H9 (cell line): ENCODE data around the gene AMBRA1. TPM values are rescaled to one million over a fixed set of nuclear protein-coding genes. Genes with fewer than 3 reads are reported as not detected.

Experiments
- DNase-seq: peaks from one replicate; pipeline ENCODE4 v3.0.0-alpha.2; 2017
- H2AFZ ChIP-seq: one replicate; pipeline ENCODE4 v1.6.1; 2013; ENCODE audit warnings: mild to moderate bottlenecking, low read length, control low read depth, moderate library complexity
- H2AK5ac ChIP-seq: 2 replicates; pipeline ENCODE4 v1.6.1; 2013; ENCODE audit warnings: low read length, control low read depth, mixed read lengths; ENCODE audit not compliant: insufficient read length
- H2BK120ac ChIP-seq: one replicate; pipeline ENCODE4 v1.6.1; 2013; ENCODE audit warnings: low read depth, mild to moderate bottlenecking, low read length, control low read depth, inconsistent platforms; ENCODE audit not compliant: poor library complexity, severe bottlenecking
- H2BK12ac ChIP-seq: 2 replicates; pipeline ENCODE4 v1.6.1; 2013; ENCODE audit warnings: low read length, control low read depth, mixed read lengths, low read depth; ENCODE audit not compliant: insufficient read length
- H2BK15ac ChIP-seq: 2 replicates; pipeline ENCODE4 v1.6.1; 2013; ENCODE audit warnings: low read depth, low read length, control low read depth
- H2BK20ac ChIP-seq: one replicate; pipeline ENCODE4 v1.6.1; 2013; ENCODE audit warnings: low read depth, mild to moderate bottlenecking, low read length, control low read depth, inconsistent platforms; ENCODE audit not compliant: poor library complexity, severe bottlenecking
- H2BK5ac ChIP-seq: 2 replicates; pipeline ENCODE4 v1.6.1; 2013; ENCODE audit warnings: low read length, control low read depth, mixed read lengths; ENCODE audit not compliant: insufficient read length
- H3K14ac ChIP-seq: 2 replicates; pipeline ENCODE4 v1.6.1; 2013; ENCODE audit warnings: low read length, control low read depth; ENCODE audit not compliant: insufficient read depth
- H3K18ac ChIP-seq: 2 replicates; pipeline ENCODE4 v1.6.1; 2013; ENCODE audit warnings: low read depth, mild to moderate bottlenecking, mixed read lengths, low read length, control low read depth; ENCODE audit not compliant: insufficient read length
- H3K23ac ChIP-seq: 2 replicates; pipeline ENCODE4 v1.6.1; 2013; ENCODE audit warnings: low read length, control low read depth, mixed read lengths, low read depth; ENCODE audit not compliant: insufficient read length
- H3K23me2 ChIP-seq: 2 replicates; pipeline ENCODE4 v1.6.1; 2013; ENCODE audit warnings: low read depth, mild to moderate bottlenecking, mixed read lengths, low read length, control low read depth; ENCODE audit not compliant: insufficient read length, poor library complexity, severe bottlenecking
- H3K27ac ChIP-seq: 2 replicates; pipeline ENCODE4 v1.5.1; 2013; ENCODE audit warnings: low read length, control low read depth, mixed read lengths, low read depth; ENCODE audit not compliant: insufficient read length
- H3K27me3 ChIP-seq: 2 replicates; pipeline ENCODE4 v1.6.1; 2013; ENCODE audit warnings: low read length, control low read depth, inconsistent platforms; ENCODE audit not compliant: insufficient read depth
- H3K4ac ChIP-seq: 2 replicates; pipeline ENCODE4 v1.6.1; 2013; ENCODE audit warnings: low read depth, mild to moderate bottlenecking, control low read depth, inconsistent platforms, low read length, moderate library complexity
- H3K4me1 ChIP-seq: 2 replicates; pipeline ENCODE4 v1.6.1; 2013; ENCODE audit warnings: low read length, control low read depth, inconsistent platforms; ENCODE audit not compliant: insufficient read depth
- H3K4me2 ChIP-seq: 2 replicates; pipeline ENCODE4 v1.6.1; 2013; ENCODE audit warnings: low read length, control low read depth, mixed read lengths; ENCODE audit not compliant: insufficient read length, insufficient read depth
- H3K56ac ChIP-seq: 2 replicates; pipeline ENCODE4 v1.6.1; 2013; ENCODE audit warnings: low read depth, mild to moderate bottlenecking, mixed read lengths, low read length, control low read depth; ENCODE audit not compliant: insufficient read length
- H3K79me1 ChIP-seq: 2 replicates; pipeline ENCODE4 v1.6.1; 2013; ENCODE audit warnings: low read depth, mild to moderate bottlenecking, moderate library complexity, low read length, control low read depth, inconsistent platforms; ENCODE audit not compliant: insufficient read depth, poor library complexity, severe bottlenecking
- H3K79me2 ChIP-seq: 2 replicates; pipeline ENCODE4 v1.6.1; 2013; ENCODE audit warnings: low read length, control low read depth, inconsistent platforms; ENCODE audit not compliant: insufficient read depth
- H3K9ac ChIP-seq: 2 replicates; pipeline ENCODE4 v1.6.1; 2013; ENCODE audit warnings: low read length, control low read depth, mixed read lengths; ENCODE audit not compliant: insufficient read length; ENCODE audit errors: extremely low read depth
- H3K9me3 ChIP-seq: one replicate; pipeline ENCODE4 v1.6.1; 2013; ENCODE audit warnings: low read depth, low read length, inconsistent platforms; ENCODE audit not compliant: control insufficient read depth
- H3T11ph ChIP-seq: one replicate; pipeline ENCODE4 v1.6.1; 2013; ENCODE audit warnings: mild to moderate bottlenecking, low read length, control low read depth, inconsistent platforms
- H4K20me1 ChIP-seq: one replicate; pipeline ENCODE4 v1.6.1; 2013; ENCODE audit not compliant: control insufficient read depth, insufficient read length, insufficient read depth
- H4K5ac ChIP-seq: 2 replicates; pipeline ENCODE4 v1.6.1; 2013; ENCODE audit warnings: low read depth, mild to moderate bottlenecking, mixed read lengths, low read length, control low read depth; ENCODE audit not compliant: insufficient read length
- H4K8ac ChIP-seq: replicated peaks from 2 replicates; pipeline ENCODE4 v1.6.1; 2013; ENCODE audit warnings: low read length, control low read depth, mixed read lengths, low read depth; ENCODE audit not compliant: insufficient read length
- H4K91ac ChIP-seq: 2 replicates; pipeline ENCODE4 v1.6.1; 2013; ENCODE audit warnings: low read depth, mild to moderate bottlenecking, moderate library complexity, mixed read lengths, low read length, control low read depth; ENCODE audit not compliant: insufficient read length
- H3K27ac Mint-ChIP-seq, 3 experiments: 2 replicates in 2 of 3; 3 replicates in 1 of 3; pipeline ENCODE4 v1.8.0; 2020 to 2021; ENCODE audit warnings: mixed read lengths in 3 of 3, mild to moderate bottlenecking in 1 of 3, moderate library complexity in 1 of 3
- H3K27me3 Mint-ChIP-seq: 2 replicates; pipeline ENCODE4 v1.8.0; 2021; ENCODE audit warnings: low read depth, mild to moderate bottlenecking, moderate library complexity, mixed read lengths
- H3K36me3 Mint-ChIP-seq, 3 experiments: 2 replicates in 2 of 3; 3 replicates in 1 of 3; pipeline ENCODE4 v1.8.0; 2020 to 2021; ENCODE audit warnings: low read depth in 3 of 3, mixed read lengths in 3 of 3; ENCODE audit not compliant: insufficient read depth in 1 of 3
- H3K4me1 Mint-ChIP-seq, 2 experiments: 2 replicates each; pipeline ENCODE4 v1.8.0; 2020; ENCODE audit warnings: mixed read lengths in 2 of 2
- H3K4me3 Mint-ChIP-seq, 2 experiments: 2 replicates in 1 of 2; 3 replicates in 1 of 2; pipeline ENCODE4 v1.8.0; 2020 to 2021; ENCODE audit warnings: mild to moderate bottlenecking in 2 of 2, mixed read lengths in 2 of 2, moderate library complexity in 1 of 2
- H3K9me3 Mint-ChIP-seq, 2 experiments: 2 replicates in 1 of 2; 3 replicates in 1 of 2; pipeline ENCODE4 v1.8.0; 2020; ENCODE audit warnings: mild to moderate bottlenecking in 2 of 2, mixed read lengths in 2 of 2, moderate library complexity in 1 of 2
- CTCF ChIP-seq: fragments of 200-600 bp; sonication (generic); conservative IDR thresholded peaks from 3 replicates; pipeline ENCODE4 v1.8.0; 2021; ENCODE audit warnings: antibody characterized with exemption, mild to moderate bottlenecking
- WGBS: extraction: QIAGEN DNeasy Blood & Tissue Kit; methylation state at CpG from one replicate; pipeline ENCODE4 v1.1.7; 2013; ENCODE audit warnings: missing lambda C conversion rate, low lambda C conversion rate, mixed read lengths; ENCODE audit not compliant: insufficient read length; ENCODE audit errors: extremely low coverage; 5-methylcytosine and 5-hydroxymethylcytosine counted together
- total RNA-seq: library from RNA; stranded (reverse); gene quantifications from 2 replicates; pipeline ENCODE4 v1.2.1, GENCODE V29; 2021

Gene AMBRA1
- total RNA-seq, 1 experiment from 2014 or later = 37.5 TPM

GRCh38 chr11:46594374-46594700, 514 bp upstream of the AMBRA1 start:
- no peak overlapping the region for H3K4ac ChIP-seq
- H3K27me3 ChIP-seq = no peaks in the 10 kb centered on the region
- Mint-ChIP-seq H3K27ac (peak overlapping the region; percentile 88 to 99 (median 98); a peak in 6 of 7 replicates), H3K36me3 (no peaks in the 10 kb centered on the region; a peak in 1 of 7 replicates), H3K4me3 (peak overlapping the region; percentile 92 to 96), H3K9me3 (no peaks in the 10 kb centered on the region), H3K27me3 (no peaks in the 10 kb centered on the region), H3K4me1 (peaks cover 17 to 18% of the 10 kb centered on the region in 2 experiments)
- no peaks in the 10 kb centered on the region for H4K20me1 ChIP-seq
- H2BK15ac ChIP-seq = no peak overlapping the region
- H2BK120ac ChIP-seq = no peak overlapping the region
- no peak overlapping the region for H2BK5ac ChIP-seq
- no peak overlapping the region for H2AFZ ChIP-seq
- no peak overlapping the region for H3K14ac ChIP-seq
- DNase-seq = no peak
- H3K79me2 ChIP-seq = peaks cover 13% of the 10 kb centered on the region; the same call in 1 of the 2 replicates
- peaks cover 5% of the 10 kb centered on the region for H3K23me2 ChIP-seq
- no peak for TF ChIP-seq CTCF
- no peak overlapping the region for H3K56ac ChIP-seq
- no peak overlapping the region for H3T11ph ChIP-seq
- no peak overlapping the region for H3K23ac ChIP-seq
- no peaks in the 10 kb centered on the region for H3K4me1 ChIP-seq
- H2BK20ac ChIP-seq = no peak overlapping the region
- H4K91ac ChIP-seq = no peak overlapping the region
- no peak overlapping the region for H3K27ac ChIP-seq
- no peak overlapping the region for H2AK5ac ChIP-seq
- no peaks in the 10 kb centered on the region for H3K9me3 ChIP-seq
- peaks cover 2% of the 10 kb centered on the region for H3K79me1 ChIP-seq
- H3K18ac ChIP-seq = no peak overlapping the region
- H3K4me2 ChIP-seq = peak overlapping the region; percentile 93
- no peak overlapping the region for H3K9ac ChIP-seq
- no peak overlapping the region for H2BK12ac ChIP-seq
- no peak overlapping the region for H4K8ac ChIP-seq
- no peak overlapping the region for H4K5ac ChIP-seq
- WGBS = no CpG with 5 or more reads among the region's 3 CpGs
